Measurements from ENCODE around the gene PUS7L. TPM values are rescaled to one million over a fixed set of nuclear protein-coding genes. Genes with fewer than 3 reads are reported as not detected.

PUS7L gene
- total RNA-seq, 4 donors from 2014 or later = 3.9 to 9.8 (median 7.0) TPM

Other genes starting within 250 kb of the PUS7L start
- not detected for gene ADAMTS20, start 206.6 kb downstream of the PUS7L start, total RNA-seq
- gene IRAK4, start 161 bp upstream of the PUS7L start, total RNA-seq = 10 to 100 TPM; 16.3 to 24.6 (median 22.4) TPM
- 10 to 100 TPM; 65.1 to 82.2 (median 71.0) TPM for gene TWF1, start 47.5 kb upstream of the PUS7L start, total RNA-seq
- 10 to 100 TPM; 16.9 to 24.9 (median 21.1) TPM for gene TMEM117, start 77.3 kb upstream of the PUS7L start, total RNA-seq

All from tibial nerve (tissue), 4 donors.